ENCODE measurements around the gene LMF1. TPM values are rescaled to one million over a fixed set of nuclear protein-coding genes. Genes with fewer than 3 reads are reported as not detected.

LMF1 gene
- total and polyA plus RNA-seq, 2 of the 8 experiments (the other 6 are each of a cell fraction or from before 2014, with no cell fraction given) = 3.5 to 9.1 TPM

DNA sequence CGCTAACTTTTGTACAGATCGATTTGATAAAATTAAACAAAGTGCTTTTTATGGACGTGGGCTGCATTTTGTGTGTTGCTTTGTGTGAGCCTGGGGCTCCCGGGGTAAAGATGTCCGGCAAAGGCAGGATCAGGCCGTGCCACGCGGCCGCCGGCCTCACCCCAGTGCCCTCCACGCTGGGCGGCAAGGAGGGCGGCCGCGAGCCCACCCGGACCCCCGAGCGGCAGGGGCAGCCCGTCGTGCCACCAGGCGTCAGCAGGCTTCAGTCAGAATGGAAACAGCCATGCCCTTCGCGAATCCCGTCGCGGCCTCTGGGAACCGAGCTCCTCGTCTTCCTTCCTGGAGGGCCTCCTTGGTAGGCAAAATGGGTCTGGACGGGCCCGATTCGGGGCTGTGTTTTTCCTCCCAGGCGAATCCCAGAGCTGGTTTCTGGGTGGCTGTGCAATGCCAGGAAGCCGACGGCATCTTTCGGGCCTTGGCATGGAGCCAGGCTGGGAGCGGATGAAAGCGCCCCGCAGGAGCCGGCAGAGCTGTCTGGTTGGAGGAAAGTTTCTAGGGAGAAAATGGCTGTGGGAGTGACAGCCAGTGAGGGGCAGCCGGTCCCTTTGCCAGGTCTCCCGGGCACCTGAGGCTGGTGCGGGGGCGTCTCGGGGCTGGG lies 16.3 kb upstream of the LMF1 start (continued):
- TF ChIP-seq CHD7 (IDR thresholded peaks at IDR 0.05; ENCODE audit: insufficient replicate concordance, low read length) (no peak), MAX (IDR thresholded peaks at IDR 0.05) (no peak), SIRT6 (IDR thresholded peaks at IDR 0.05; ENCODE audit: low read length) (no peak), SRF (IDR thresholded peaks at IDR 0.05; ENCODE audit: low read depth, low read length) (no peak), EGR1 (IDR thresholded peaks at IDR 0.05; ENCODE audit: borderline replicate concordance, low read depth, low read length) (no peak), KDM1A (IDR thresholded peaks at IDR 0.05; ENCODE audit: borderline replicate concordance, low read length) (no peak), ATF2 (IDR thresholded peaks at IDR 0.05; ENCODE audit: low read length) (no peak)
- TF ChIP-seq, protein P1, sequence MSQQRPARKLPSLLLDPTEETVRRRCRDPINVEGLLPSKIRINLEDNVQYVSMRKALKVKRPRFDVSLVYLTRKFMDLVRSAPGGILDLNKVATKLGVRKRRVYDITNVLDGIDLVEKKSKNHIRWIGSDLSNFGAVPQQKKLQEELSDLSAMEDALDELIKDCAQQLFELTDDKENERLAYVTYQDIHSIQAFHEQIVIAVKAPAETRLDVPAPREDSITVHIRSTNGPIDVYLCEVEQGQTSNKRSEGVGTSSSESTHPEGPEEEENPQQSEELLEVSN (IDR thresholded peaks at IDR 0.05) = no peak

Data from H1 (cell line).